Measurements from ENCODE around the gene CRTC1.

GRCh38 chr19:18657590-18658365 is 25.7 kb upstream of the CRTC1 start:
- no peak for TF ChIP-seq CTCF (IDR thresholded peaks at IDR 0.05)
- no peak for TF ChIP-seq POLR2A (IDR thresholded peaks at IDR 0.05)

Measured in body of pancreas (tissue), 4 donors.